HEK293 (cell line): Measurements from ENCODE around the gene KIAA0753.

Experiments used
- CTCF ChIA-PET: fragments of 350-600 bp; formaldehyde crosslinking; extraction: SDS; loops from one replicate; lab custom pipeline; 2021; ENCODE audit warnings: antibody characterized with exemption; lab: Yijun Ruan, JAX
- POLR2A ChIA-PET: fragments of 300-600 bp; formaldehyde crosslinking; extraction: SDS; loops from one replicate; lab custom pipeline; 2020; ENCODE audit warnings: antibody characterized with exemption, inconsistent platforms; lab: Yijun Ruan, JAX
- H3K27ac ChIP-seq: fragments of 200-500 bp; sonication (Bioruptor generic); 2 replicates; pipeline ENCODE4 v1.5.1; 2014; ENCODE audit warnings: low read depth, low read length, control low read depth, inconsistent platforms; ENCODE audit errors: extremely low read depth
- H3K36me3 ChIP-seq, 2 experiments: fragments of 200-500 bp in 1 of 2; sonication (Bioruptor generic) in 1 of 2; 1 replicate in 1 of 2; 2 replicates in 1 of 2; pipeline ENCODE4 v1.5.1; 2014 to 2017; ENCODE audit warnings: inconsistent platforms in 2 of 2, low read length in 2 of 2; ENCODE audit not compliant: control insufficient read depth in 2 of 2, insufficient read depth in 1 of 2
- H3K4me1 ChIP-seq: fragments of 200-500 bp; sonication (Bioruptor generic); 2 replicates; pipeline ENCODE4 v1.5.1; 2014; ENCODE audit warnings: mild to moderate bottlenecking, low read length, inconsistent platforms; ENCODE audit not compliant: control insufficient read depth, insufficient read depth
- H3K4me3 ChIP-seq: 2 replicates; pipeline ENCODE4 v1.5.1; 2011; ENCODE audit warnings: low read depth, mild to moderate bottlenecking, control low read depth, low read length, moderate library complexity
- H3K9me3 ChIP-seq: fragments of 200-500 bp; sonication (Bioruptor generic); 2 replicates; pipeline ENCODE4 v1.5.1; 2014; ENCODE audit warnings: low read depth, low read length, inconsistent platforms; ENCODE audit not compliant: control insufficient read depth, insufficient read depth
- GLIS1 ChIP-seq: fragments of 450-650 bp; formaldehyde crosslinking; IDR thresholded peaks from 2 replicates; pipeline ENCODE4 v1.5.1; 2016; ENCODE audit warnings: missing biosample characterization, missing genetic modification characterization
- GLIS2 ChIP-seq: fragments of 450-650 bp; formaldehyde crosslinking; IDR thresholded peaks from 2 replicates; pipeline ENCODE4 v1.5.1; 2016; ENCODE audit warnings: missing biosample characterization, missing genetic modification characterization
- SP3 ChIP-seq: fragments of 450-650 bp; formaldehyde crosslinking; IDR thresholded peaks from 2 replicates; pipeline ENCODE4 v1.5.1; 2016; ENCODE audit warnings: missing biosample characterization, missing genetic modification characterization
- ZBTB26 ChIP-seq: fragments of 450-650 bp; formaldehyde crosslinking; optimal IDR thresholded peaks from 2 replicates; pipeline ENCODE3; 2016; ENCODE audit warnings: missing biosample characterization, mild to moderate bottlenecking, missing genetic modification characterization
- ZBTB48 ChIP-seq: fragments of 450-650 bp; formaldehyde crosslinking; IDR thresholded peaks from 2 replicates; pipeline ENCODE4 v1.5.1; 2016; ENCODE audit warnings: missing biosample characterization, missing genetic modification characterization
- ZNF132 ChIP-seq: fragments of 450-650 bp; formaldehyde crosslinking; IDR thresholded peaks from 2 replicates; pipeline ENCODE4 v1.5.1; 2017; ENCODE audit warnings: missing biosample characterization, missing genetic modification characterization, borderline replicate concordance
- ZNF2 ChIP-seq: fragments of 450-650 bp; formaldehyde crosslinking; IDR thresholded peaks from 2 replicates; pipeline ENCODE4 v1.5.1; 2016; ENCODE audit warnings: missing biosample characterization, missing genetic modification characterization
- ZNF239 ChIP-seq: fragments of 450-650 bp; formaldehyde crosslinking; IDR thresholded peaks from 2 replicates; pipeline ENCODE4 v1.5.1; 2016; ENCODE audit warnings: missing biosample characterization, missing genetic modification characterization
- ZNF26 ChIP-seq: fragments of 450-650 bp; formaldehyde crosslinking; IDR thresholded peaks from 2 replicates; pipeline ENCODE4 v1.5.1; 2016; ENCODE audit warnings: missing biosample characterization, missing genetic modification characterization
- ZNF266 ChIP-seq: fragments of 450-650 bp; formaldehyde crosslinking; IDR thresholded peaks from 2 replicates; pipeline ENCODE4 v1.5.1; 2016; ENCODE audit warnings: missing biosample characterization, missing genetic modification characterization, low read depth
- ZNF274 ChIP-seq, 2 experiments: fragments of 200-500 bp in 1 of 2; fragments of 450-650 bp in 1 of 2; sonication (Bioruptor generic) in 1 of 2; formaldehyde crosslinking in 1 of 2; IDR thresholded peaks; 2 replicates each; pipeline versions ENCODE4 v1.5.1 to v1.6.1; 2014 to 2016; ENCODE audit warnings: borderline replicate concordance in 1 of 2, inconsistent platforms in 1 of 2, low read length in 1 of 2, missing biosample characterization in 1 of 2, missing genetic modification characterization in 1 of 2
- ZNF292 ChIP-seq: fragments of 450-650 bp; formaldehyde crosslinking; IDR thresholded peaks from 2 replicates; pipeline ENCODE4 v1.5.1; 2016; ENCODE audit warnings: low read depth, missing biosample characterization, missing genetic modification characterization, borderline replicate concordance
- ZNF416 ChIP-seq: fragments of 450-650 bp; formaldehyde crosslinking; IDR thresholded peaks from 2 replicates; pipeline ENCODE4 v1.5.1; 2016; ENCODE audit warnings: missing biosample characterization, missing genetic modification characterization
- ZNF560 ChIP-seq: fragments of 450-650 bp; formaldehyde crosslinking; IDR thresholded peaks from 2 replicates; pipeline ENCODE4 v1.5.1; 2017; ENCODE audit warnings: missing biosample characterization, missing genetic modification characterization, borderline replicate concordance
- ZNF670 ChIP-seq: fragments of 450-650 bp; formaldehyde crosslinking; IDR thresholded peaks from 2 replicates; pipeline ENCODE4 v1.5.1; 2016; ENCODE audit warnings: missing biosample characterization, missing genetic modification characterization, low read depth
- ZNF791 ChIP-seq: fragments of 450-650 bp; formaldehyde crosslinking; IDR thresholded peaks from 2 replicates; pipeline ENCODE4 v1.5.1; 2016; ENCODE audit warnings: missing biosample characterization, missing genetic modification characterization
- TF ChIP-seq, protein P1 (sequence below): fragments of 450-650 bp; formaldehyde crosslinking; IDR thresholded peaks from 2 replicates; pipeline ENCODE4 v1.5.1; 2017; ENCODE audit warnings: missing biosample characterization, missing genetic modification characterization
- TF ChIP-seq, protein P2 (sequence below): fragments of 450-650 bp; formaldehyde crosslinking; IDR thresholded peaks from 2 replicates; pipeline ENCODE4 v1.5.1; 2017; ENCODE audit warnings: missing biosample characterization, missing genetic modification characterization
- TF ChIP-seq, protein P3 (sequence below): fragments of 450-650 bp; formaldehyde crosslinking; IDR thresholded peaks from 2 replicates; pipeline ENCODE4 v1.5.1; 2016; ENCODE audit warnings: missing biosample characterization, missing genetic modification characterization

Gene KIAA0753

GRCh38 chr17:6544011-6544370 is 96.5 kb downstream of the KIAA0753 start (continued):
- TF ChIP-seq, protein P1, sequence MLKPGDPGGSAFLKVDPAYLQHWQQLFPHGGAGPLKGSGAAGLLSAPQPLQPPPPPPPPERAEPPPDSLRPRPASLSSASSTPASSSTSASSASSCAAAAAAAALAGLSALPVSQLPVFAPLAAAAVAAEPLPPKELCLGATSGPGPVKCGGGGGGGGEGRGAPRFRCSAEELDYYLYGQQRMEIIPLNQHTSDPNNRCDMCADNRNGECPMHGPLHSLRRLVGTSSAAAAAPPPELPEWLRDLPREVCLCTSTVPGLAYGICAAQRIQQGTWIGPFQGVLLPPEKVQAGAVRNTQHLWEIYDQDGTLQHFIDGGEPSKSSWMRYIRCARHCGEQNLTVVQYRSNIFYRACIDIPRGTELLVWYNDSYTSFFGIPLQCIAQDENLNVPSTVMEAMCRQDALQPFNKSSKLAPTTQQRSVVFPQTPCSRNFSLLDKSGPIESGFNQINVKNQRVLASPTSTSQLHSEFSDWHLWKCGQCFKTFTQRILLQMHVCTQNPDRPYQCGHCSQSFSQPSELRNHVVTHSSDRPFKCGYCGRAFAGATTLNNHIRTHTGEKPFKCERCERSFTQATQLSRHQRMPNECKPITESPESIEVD (tag by site-specific recombination): no peak

DNA sequence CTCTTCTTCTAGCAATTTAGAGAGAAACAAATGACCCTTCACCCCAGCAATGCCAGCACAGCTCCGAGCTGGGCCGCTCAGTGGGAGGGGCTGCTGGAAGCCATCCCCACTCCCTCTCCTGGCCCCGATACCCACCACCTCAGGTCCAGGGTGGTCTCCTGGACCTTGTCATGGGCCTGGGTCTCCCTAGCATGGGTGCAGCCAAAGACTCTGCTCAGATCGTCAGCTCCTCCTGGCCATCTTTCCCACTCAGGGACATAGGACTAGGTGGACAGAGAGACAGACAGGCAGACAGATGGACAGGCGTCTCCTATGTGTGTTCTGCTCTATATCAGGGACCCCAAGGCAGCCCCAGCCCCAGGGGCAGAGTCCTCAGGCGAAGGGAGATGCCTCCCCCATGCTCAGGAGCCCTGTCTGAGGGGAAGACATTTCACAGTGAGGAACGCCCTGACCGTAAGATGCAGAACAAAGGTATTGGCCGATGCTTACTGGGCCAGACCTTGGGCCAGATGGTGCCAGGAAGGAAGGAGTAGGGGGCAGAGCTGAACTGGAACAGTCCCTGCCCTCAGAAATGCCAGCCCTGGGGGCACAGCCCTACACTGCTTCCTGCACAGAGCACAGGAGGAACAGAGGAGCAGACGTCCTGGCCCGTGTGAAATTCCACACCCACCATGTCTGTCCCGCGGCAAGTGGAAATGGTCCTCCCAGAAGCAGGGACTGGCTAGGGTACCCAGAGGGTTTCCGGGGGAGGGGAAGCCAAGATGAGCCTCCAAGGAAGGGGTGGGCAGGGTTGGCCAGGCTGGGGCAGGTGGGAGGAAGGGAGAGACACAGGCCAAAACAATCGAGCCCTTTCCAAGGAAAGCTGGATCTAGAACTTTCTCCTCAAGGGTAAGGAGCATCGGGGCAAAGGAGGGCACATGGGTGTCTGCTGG is 97.2 kb downstream of the KIAA0753 start:
- Histone ChIP-seq H3K9me3 (no peaks in the 10 kb centered on the region), H3K27ac (no peak overlapping the region), H3K36me3 (no peaks in the 10 kb centered on the region)
- CTCF ChIA-PET: no interaction called here
- POLR2A ChIA-PET: no interaction called here
- TF ChIP-seq ZNF26 (tag by site-specific recombination): no peak
- TF ChIP-seq GLIS1 (tag by site-specific recombination): no peak
- no peak for TF ChIP-seq ZNF560 (tag by site-specific recombination)
- no peak for TF ChIP-seq ZNF670
- TF ChIP-seq SP3 (tag by site-specific recombination): no peak
- no peak for TF ChIP-seq ZNF266
- no peak for TF ChIP-seq GLIS2 (tag by site-specific recombination)
- TF ChIP-seq, all 188 proteins: peak for 0
- H3K4me3 ChIP-seq: no peak overlapping the region
- H3K4me1 ChIP-seq: no peaks in the 10 kb centered on the region

- Histone ChIP-seq H3K9me3 (no peaks in the 10 kb centered on the region), H3K36me3 (peaks cover 0 to 2% of the 10 kb centered on the region in 2 experiments; a peak in 1 of 3 replicates), H3K27ac (no peak overlapping the region), H3K4me1 (no peaks in the 10 kb centered on the region), H3K4me3 (no peak overlapping the region)
- ChIA-PET CTCF (no interaction called here), POLR2A (interaction anchor here (0.5 kb wide), 1 partner anchor 10 kb away, joined by 3 read pairs; no protein-coding TSS in a partner anchor)
- TF ChIP-seq ZNF2 (tag by site-specific recombination): no peak
- no peak for TF ChIP-seq ZNF274 (IDR thresholded peaks at IDR 0.05; ENCODE audit: low read length)
- no peak for TF ChIP-seq ZNF274 (tag by site-specific recombination; IDR thresholded peaks at IDR 0.05; ENCODE audit: borderline replicate concordance)
- TF ChIP-seq ZBTB26: no peak
- TF ChIP-seq ZNF132 (tag by site-specific recombination): no peak
- TF ChIP-seq ZNF416 (tag by site-specific recombination): no peak
- no peak for TF ChIP-seq ZNF292 (tag by site-specific recombination)
- TF ChIP-seq, protein P2, sequence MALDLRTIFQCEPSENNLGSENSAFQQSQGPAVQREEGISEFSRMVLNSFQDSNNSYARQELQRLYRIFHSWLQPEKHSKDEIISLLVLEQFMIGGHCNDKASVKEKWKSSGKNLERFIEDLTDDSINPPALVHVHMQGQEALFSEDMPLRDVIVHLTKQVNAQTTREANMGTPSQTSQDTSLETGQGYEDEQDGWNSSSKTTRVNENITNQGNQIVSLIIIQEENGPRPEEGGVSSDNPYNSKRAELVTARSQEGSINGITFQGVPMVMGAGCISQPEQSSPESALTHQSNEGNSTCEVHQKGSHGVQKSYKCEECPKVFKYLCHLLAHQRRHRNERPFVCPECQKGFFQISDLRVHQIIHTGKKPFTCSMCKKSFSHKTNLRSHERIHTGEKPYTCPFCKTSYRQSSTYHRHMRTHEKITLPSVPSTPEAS (tag by site-specific recombination): no peak
- TF ChIP-seq, protein P3, sequence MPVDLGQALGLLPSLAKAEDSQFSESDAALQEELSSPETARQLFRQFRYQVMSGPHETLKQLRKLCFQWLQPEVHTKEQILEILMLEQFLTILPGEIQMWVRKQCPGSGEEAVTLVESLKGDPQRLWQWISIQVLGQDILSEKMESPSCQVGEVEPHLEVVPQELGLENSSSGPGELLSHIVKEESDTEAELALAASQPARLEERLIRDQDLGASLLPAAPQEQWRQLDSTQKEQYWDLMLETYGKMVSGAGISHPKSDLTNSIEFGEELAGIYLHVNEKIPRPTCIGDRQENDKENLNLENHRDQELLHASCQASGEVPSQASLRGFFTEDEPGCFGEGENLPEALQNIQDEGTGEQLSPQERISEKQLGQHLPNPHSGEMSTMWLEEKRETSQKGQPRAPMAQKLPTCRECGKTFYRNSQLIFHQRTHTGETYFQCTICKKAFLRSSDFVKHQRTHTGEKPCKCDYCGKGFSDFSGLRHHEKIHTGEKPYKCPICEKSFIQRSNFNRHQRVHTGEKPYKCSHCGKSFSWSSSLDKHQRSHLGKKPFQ (tag by site-specific recombination): no peak
- TF ChIP-seq ZBTB48 (tag by site-specific recombination): no peak
- no peak for TF ChIP-seq ZNF791 (tag by site-specific recombination)
- no peak for TF ChIP-seq ZNF239 (tag by site-specific recombination)
These were observed 97.9 kb downstream of the KIAA0753 start for GRCh38 chr17:6542577-6542976.
